Activated T-cell treated with anti-CD3 and anti-CD28 coated beads for 1 hour (primary cell): ENCODE measurements around the gene PRIMA1.

ENCODE experiments used
- DNase-seq: peaks from one replicate; pipeline ENCODE4 v3.0.0-alpha.2; 2020; ENCODE audit warnings: low read depth

Gene PRIMA1

GRCh38 chr14:93712079-93712837, 76.0 kb downstream of the PRIMA1 start:
- DNase-seq: no peak

DNA sequence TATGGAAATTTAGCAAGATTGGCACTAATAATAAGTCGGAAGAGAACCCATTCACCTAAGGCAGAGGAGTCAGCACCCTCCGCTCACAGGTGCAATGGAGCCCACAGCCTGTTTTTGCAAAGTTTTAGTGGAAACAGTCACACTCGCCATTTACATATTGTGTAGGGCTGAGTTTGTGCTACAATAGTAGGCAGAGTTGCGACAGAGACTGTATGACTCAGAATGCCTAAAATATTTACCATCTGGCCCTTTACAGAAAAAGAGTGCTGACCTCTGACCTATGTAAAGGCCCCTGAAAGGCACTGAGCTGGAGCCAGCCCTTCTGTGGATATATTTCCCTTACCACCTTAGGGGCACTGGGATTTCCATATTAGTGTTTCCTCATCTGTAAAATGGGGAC, 79.0 kb downstream of the PRIMA1 start:
- no peak for DNase-seq

DNA sequence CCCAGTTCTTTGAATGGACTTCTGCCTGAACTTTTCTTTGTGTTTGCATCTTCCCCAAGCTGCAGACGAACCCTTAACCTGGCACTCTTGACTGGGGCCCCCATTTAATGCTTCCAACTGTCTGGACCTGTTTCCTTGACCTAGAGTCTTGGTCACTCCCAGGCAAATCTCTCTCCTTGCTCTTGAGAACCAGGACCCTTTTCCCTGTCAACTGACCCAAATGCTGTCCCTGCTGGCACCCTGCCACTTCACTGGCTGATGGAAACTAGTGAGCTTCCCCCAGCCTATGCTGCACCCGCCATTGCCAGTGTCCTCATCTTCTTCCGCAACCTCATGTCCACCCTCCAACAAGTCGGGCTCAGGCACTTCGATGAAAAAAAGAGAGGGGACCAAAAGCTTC, 79.5 kb downstream of the PRIMA1 start:
- DNase-seq: no peak

GRCh38 chr14:93708311-93708734, 80.0 kb downstream of the PRIMA1 start:
- DNase-seq: no peak

GRCh38 chr14:93707475-93707874, 80.8 kb downstream of the PRIMA1 start:
- no peak for DNase-seq

DNA sequence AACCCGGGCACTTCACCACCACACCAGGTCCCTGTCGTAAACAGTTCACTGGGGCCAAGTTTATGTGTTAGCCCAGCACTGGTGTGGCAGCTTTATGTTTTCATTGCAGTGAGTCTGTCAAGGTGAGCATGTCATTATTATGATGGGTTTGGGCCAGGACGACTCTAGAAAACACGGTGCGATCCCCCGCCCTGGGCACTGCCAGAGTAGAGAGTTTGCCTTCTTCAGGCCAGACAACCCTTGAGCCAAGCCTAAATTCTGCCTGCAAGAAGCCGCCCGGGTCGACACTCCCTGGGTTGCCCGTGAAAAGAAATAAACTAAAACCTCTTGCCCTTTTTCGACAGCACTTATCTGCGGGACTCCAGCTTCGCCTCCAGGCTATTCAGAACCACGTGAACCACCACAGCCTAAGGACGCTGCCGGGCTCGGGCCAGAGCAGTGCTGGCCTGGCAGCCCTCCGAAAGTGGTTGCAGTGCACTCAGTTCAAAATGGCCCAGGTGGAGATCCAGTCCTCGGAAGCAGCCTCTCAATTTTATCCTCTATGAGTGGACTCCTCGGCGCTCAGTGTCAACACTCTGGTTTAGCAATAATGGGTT, 81.8 kb downstream of the PRIMA1 start:
- DNase-seq: no peak

GRCh38 chr14:93705513-93706156, 82.7 kb downstream of the PRIMA1 start:
- no peak for DNase-seq

GRCh38 chr14:93703941-93704340, 84.3 kb downstream of the PRIMA1 start:
- no peak for DNase-seq

DNA sequence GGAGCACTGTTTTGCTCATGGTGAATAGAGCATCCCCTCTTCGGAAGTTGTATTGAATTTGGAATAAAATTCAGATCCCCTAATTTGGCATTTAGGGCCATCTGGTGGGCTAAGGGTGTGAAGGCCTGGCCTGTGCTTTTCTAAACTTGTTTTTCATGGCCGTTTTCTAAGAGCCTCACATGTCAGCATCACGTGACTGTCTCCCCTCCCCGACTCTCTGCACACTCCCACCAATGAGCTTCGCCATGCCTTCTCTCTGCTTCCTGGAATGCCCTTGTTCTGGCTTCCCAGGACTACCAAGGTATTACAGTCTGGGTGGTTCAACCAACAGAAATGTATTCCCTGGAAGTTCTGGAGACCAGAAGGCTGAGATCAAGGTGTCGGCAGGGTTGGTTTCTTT, 85.3 kb downstream of the PRIMA1 start:
- DNase-seq: no peak

- DNase-seq: no peak
Measured at GRCh38 chr14:93701562-93701961, 86.7 kb downstream of the PRIMA1 start.

GRCh38 chr14:93700928-93701327, 87.4 kb downstream of the PRIMA1 start:
- no peak for DNase-seq

DNA sequence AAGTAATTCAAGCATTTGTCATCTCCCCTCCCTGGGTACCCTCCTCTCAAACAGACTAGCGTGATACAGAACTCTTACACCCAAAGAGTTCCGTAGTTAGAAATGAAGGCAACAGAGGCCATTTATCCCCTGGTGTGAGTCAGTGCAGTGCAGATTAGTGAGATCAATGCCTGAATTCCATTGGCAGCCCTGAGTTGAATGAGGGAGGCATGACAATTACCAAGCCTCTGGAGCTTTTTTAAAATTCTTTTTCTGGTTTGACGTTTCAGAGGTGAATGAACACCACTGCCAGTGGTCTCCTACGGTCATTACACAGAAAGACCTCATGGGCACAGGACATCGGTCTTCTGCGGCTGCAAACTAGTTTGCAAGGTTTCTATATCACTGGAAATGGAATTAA, 94.4 kb downstream of the PRIMA1 start:
- DNase-seq: no peak

GRCh38 chr14:93691042-93691780, 97.1 kb downstream of the PRIMA1 start:
- DNase-seq: no peak

- no peak for DNase-seq
Measured at GRCh38 chr14:93690146-93690545, 98.1 kb downstream of the PRIMA1 start.

- no peak for DNase-seq
Measured at GRCh38 chr14:93688820-93689219, 99.5 kb downstream of the PRIMA1 start.

DNA sequence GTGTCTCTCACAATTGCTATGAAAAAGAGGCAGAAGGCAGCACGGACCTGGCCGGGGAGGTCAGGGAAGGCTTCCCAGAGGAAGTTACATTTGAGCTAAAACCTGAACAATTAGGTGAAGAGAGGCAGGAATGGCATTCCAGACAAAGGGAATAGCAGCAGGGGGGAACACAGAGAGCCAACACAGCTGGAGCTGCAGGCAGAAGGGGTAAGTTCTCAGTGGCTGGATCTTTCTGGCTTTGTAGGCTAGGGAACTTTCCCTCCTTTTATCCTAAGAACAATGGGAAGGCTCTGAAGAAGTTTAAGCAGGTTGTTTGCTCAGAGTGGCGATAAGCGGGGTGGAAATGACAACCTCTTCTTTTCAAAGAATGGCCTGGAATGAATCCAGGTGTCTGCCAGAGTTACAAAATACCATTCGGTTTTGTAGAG, 100.0 kb downstream of the PRIMA1 start:
- DNase-seq: no peak

GRCh38 chr14:93686268-93686667, 102.0 kb downstream of the PRIMA1 start:
- no peak for DNase-seq

GRCh38 chr14:93685121-93685895, 103.0 kb downstream of the PRIMA1 start:
- no peak for DNase-seq

GRCh38 chr14:93683226-93683625, 105.1 kb downstream of the PRIMA1 start:
- no peak for DNase-seq

GRCh38 chr14:93682459-93682858, 105.8 kb downstream of the PRIMA1 start:
- no peak for DNase-seq

GRCh38 chr14:93676416-93676958, 111.8 kb downstream of the PRIMA1 start:
- DNase-seq: no peak

DNA sequence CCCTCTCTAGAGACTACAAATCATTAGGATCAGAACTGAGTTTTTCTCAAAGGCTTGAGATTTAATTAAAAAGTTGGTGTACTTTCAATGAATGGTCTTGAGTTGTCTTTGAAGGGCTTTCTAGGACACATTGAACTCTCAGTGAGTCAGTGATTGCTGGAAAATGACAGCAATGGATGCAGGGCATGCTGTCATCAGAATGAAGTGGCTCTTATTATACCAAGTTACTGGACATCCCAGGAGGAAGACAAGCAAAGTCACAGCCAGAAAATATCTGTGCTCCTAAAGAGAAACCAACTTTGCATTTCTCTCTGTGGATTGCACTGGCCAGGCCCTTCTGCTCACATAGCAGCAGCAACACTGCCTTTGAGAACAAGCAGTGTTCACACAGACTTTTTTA, 112.6 kb downstream of the PRIMA1 start:
- no peak for DNase-seq
